GM23248 (cell line): ENCODE results near the gene FAT1.

Experiments used
- EZH2 ChIP-seq: fragments of 200-600 bp; sonication (generic); IDR thresholded peaks from 2 replicates; pipeline ENCODE4 v1.6.1; 2018; ENCODE audit warnings: antibody characterized with exemption, mild to moderate bottlenecking; ENCODE audit not compliant: insufficient read depth, poor library complexity, severe bottlenecking
- EZH2phosphoT487 ChIP-seq: fragments of 200-600 bp; sonication (generic); IDR thresholded peaks from 2 replicates; pipeline ENCODE4 v1.6.1; 2018; ENCODE audit warnings: antibody characterized with exemption, moderate library complexity, mild to moderate bottlenecking, low read depth; ENCODE audit not compliant: insufficient read depth

DNA sequence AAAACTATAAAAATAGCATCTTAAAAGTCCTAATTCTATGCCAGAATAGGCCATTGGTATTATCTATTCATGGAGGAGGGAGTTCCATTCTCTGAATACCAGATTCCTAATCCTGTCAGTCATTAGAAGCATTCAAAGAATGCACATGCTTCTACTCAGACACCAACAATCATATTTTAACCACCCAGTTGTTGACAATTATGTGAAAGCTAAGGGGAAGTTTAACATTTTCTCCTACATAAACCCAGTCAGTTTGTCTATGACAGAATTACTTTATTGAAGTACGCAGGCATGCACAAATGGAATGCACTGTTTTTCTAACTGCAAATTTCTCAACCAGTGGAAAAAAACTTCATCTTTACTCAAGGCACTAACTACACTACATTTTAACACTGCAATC, 98.7 kb downstream of the FAT1 start:
- TF ChIP-seq EZH2phosphoT487 (no peak), EZH2 (no peak)
